GM23248 (cell line): ENCODE data around the gene SAG. TPM values are rescaled to one million over a fixed set of nuclear protein-coding genes. Genes with fewer than 3 reads are reported as not detected.
A peak's percentile ranks its signal among the peaks of the same experiment; 100 is the strongest.

ENCODE experiments used
- DNase-seq: peaks from one replicate; pipeline ENCODE4 v3.0.0-alpha.2; 2015
- H2AFZ ChIP-seq: fragments of 200-600 bp; sonication (generic); 2 replicates; pipeline ENCODE4 v1.6.1; 2016; ENCODE audit warnings: antibody characterized with exemption
- H3F3A ChIP-seq: fragments of 200-600 bp; sonication (generic); 2 replicates; pipeline ENCODE4 v1.6.1; 2016; ENCODE audit warnings: mild to moderate bottlenecking, antibody characterized with exemption, mixed run types; ENCODE audit not compliant: insufficient read depth
- H3K27ac ChIP-seq: fragments of 200-600 bp; sonication (generic); 2 replicates; pipeline ENCODE4 v1.5.1; 2016; ENCODE audit warnings: mild to moderate bottlenecking
- H3K27me3 ChIP-seq: fragments of 200-600 bp; sonication (generic); replicated peaks from 2 replicates; pipeline ENCODE4 v1.6.1; 2016; ENCODE audit warnings: mild to moderate bottlenecking; ENCODE audit not compliant: insufficient read depth
- H3K36me3 ChIP-seq: fragments of 200-600 bp; sonication (generic); 2 replicates; pipeline ENCODE4 v1.6.1; 2016; ENCODE audit warnings: low read depth, mild to moderate bottlenecking
- H3K4me1 ChIP-seq: fragments of 200-600 bp; sonication (generic); 2 replicates; pipeline ENCODE4 v1.6.1; 2016; ENCODE audit warnings: mild to moderate bottlenecking; ENCODE audit not compliant: insufficient read depth
- H3K4me2 ChIP-seq: fragments of 200-600 bp; sonication (generic); one replicate; pipeline ENCODE4 v1.6.1; 2016; ENCODE audit warnings: mild to moderate bottlenecking; ENCODE audit not compliant: unreplicated experiment
- H3K4me3 ChIP-seq: fragments of 200-600 bp; sonication (generic); 2 replicates; pipeline ENCODE4 v1.5.1; 2016; ENCODE audit warnings: mild to moderate bottlenecking
- H3K79me2 ChIP-seq: fragments of 200-600 bp; sonication (generic); 2 replicates; pipeline ENCODE4 v1.6.1; 2016; ENCODE audit warnings: mild to moderate bottlenecking; ENCODE audit not compliant: insufficient read depth
- H3K9ac ChIP-seq: fragments of 200-600 bp; sonication (generic); 2 replicates; pipeline ENCODE4 v1.6.1; 2016; ENCODE audit warnings: mild to moderate bottlenecking
- H3K9me2 ChIP-seq: fragments of 200-600 bp; sonication (generic); 2 replicates; pipeline ENCODE4 v1.6.1; 2016; ENCODE audit warnings: mixed run types, mild to moderate bottlenecking, moderate library complexity; ENCODE audit not compliant: insufficient read depth
- H3K9me3 ChIP-seq: fragments of 200-600 bp; sonication (generic); one replicate; pipeline ENCODE4 v1.6.1; 2017; ENCODE audit warnings: low read depth
- H4K20me1 ChIP-seq: fragments of 200-600 bp; sonication (generic); 2 replicates; pipeline ENCODE4 v1.6.0; 2016; ENCODE audit not compliant: insufficient read depth
- EZH2 ChIP-seq: fragments of 200-600 bp; sonication (generic); IDR thresholded peaks from 2 replicates; pipeline ENCODE4 v1.6.1; 2018; ENCODE audit warnings: antibody characterized with exemption, mild to moderate bottlenecking; ENCODE audit not compliant: insufficient read depth, poor library complexity, severe bottlenecking
- EZH2phosphoT487 ChIP-seq: fragments of 200-600 bp; sonication (generic); IDR thresholded peaks from 2 replicates; pipeline ENCODE4 v1.6.1; 2018; ENCODE audit warnings: antibody characterized with exemption, moderate library complexity, mild to moderate bottlenecking, low read depth; ENCODE audit not compliant: insufficient read depth
- WGBS, 2 experiments: methylation state at CpG; one replicate each; pipeline ENCODE4 v1.1.6; 2015 to 2017; ENCODE audit warnings: low lambda C conversion rate in 2 of 2, low coverage in 1 of 2; ENCODE audit errors: missing lambda C conversion rate in 2 of 2; 5-methylcytosine and 5-hydroxymethylcytosine counted together
- in situ Hi-C: fragments of 300-500 bp; cut with MboI; formaldehyde crosslinking; loops from 2 replicates; pipeline ENCODE4 v1.15.0; 2020
- polyA plus RNA-seq: library from polyadenylated mRNA; unstranded; fragments of >200 nt; fragmentation: Nextera tagmentation; extraction: Ambion mirVana; gene quantifications from 2 replicates; pipeline ENCODE4 v1.2.1, GENCODE V29; 2016
- total RNA-seq: library from RNA; depleted of rRNA; stranded (reverse); fragments of >200 nt; shearing (Covaris generic); gene quantifications from 2 replicates; pipeline ENCODE4 v1.2.3, GENCODE V29; 2014

The SAG gene
- total and polyA plus RNA-seq, 2 experiments from 2014 or later: not detected

DNA sequence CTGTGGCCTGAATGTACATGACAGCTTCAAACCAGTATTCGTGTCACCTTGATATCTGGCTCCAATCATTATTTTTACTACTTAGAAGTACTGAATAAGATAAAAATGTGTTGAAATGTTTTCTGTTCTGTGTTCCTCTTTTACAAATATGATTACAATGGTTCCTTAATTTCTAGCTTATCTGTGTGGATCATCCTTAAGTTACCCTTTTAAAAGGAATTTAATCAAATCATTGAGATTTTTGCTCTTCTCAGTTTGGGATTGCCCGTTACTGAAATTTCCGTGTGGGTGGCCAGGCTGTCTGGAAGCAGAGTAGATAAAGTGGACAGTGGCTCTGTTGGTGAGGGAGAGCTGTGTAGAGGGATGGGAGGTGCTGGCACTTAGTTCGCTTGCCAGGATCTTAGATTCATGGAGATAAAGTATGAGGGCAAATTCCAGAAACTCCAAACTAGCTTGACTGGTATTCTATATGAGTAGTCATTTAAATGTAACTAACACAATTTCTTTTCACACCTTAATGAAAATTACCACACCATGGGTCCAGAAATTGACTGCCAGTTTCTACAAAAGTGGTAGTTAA, 27.4 kb upstream of the SAG start:
- Histone ChIP-seq H3K27me3 (no peaks in the 10 kb centered on the region), H3K9me3 (no peaks in the 10 kb centered on the region), H3K4me1 (no peaks in the 10 kb centered on the region), H3K4me2 (no peak overlapping the region), H3K9me2 (no peaks in the 10 kb centered on the region), H2AFZ (no peak overlapping the region), H3K4me3 (no peak overlapping the region), H3K9ac (no peak overlapping the region), H3K36me3 (peaks cover 74% of the 10 kb centered on the region), H3K27ac (no peak overlapping the region), H4K20me1 (no peaks in the 10 kb centered on the region), H3F3A (no peaks in the 10 kb centered on the region), H3K79me2 (no peaks in the 10 kb centered on the region)
- no peak for TF ChIP-seq EZH2
- TF ChIP-seq EZH2phosphoT487: no peak
- DNase-seq: no peak
- WGBS, 2 experiments: 95 to 98% methylated on average over 4 of the region's 4 CpGs
- in situ Hi-C loops: no loop called here

DNA sequence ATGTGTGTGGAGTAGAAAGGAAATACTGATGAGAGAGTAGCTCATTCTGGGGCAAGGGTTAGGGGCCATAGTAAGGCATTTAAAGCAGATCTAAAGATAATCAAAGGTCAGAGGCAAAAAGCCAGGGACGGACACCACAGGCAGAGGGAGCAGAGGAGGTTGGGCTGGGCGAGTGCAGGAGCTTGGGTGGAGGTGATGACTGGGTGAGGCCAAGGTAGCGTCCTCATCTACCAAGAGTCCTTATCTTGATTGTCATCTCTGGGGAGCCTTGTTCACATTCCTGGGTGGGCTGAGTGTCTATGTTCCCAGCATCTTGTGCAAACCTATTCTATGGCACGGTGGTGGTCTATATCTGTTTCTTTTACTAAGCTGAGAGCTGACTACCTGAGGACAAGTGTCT, 26.1 kb upstream of the SAG start:
- Histone ChIP-seq H3K4me2 (no peak overlapping the region), H3F3A (no peaks in the 10 kb centered on the region), H3K9ac (no peak overlapping the region), H3K9me2 (no peaks in the 10 kb centered on the region), H3K9me3 (no peaks in the 10 kb centered on the region), H2AFZ (no peak overlapping the region), H3K36me3 (peaks cover 74% of the 10 kb centered on the region), H3K27ac (no peak overlapping the region), H3K4me3 (no peak overlapping the region), H4K20me1 (no peaks in the 10 kb centered on the region), H3K27me3 (no peaks in the 10 kb centered on the region), H3K79me2 (no peaks in the 10 kb centered on the region), H3K4me1 (no peaks in the 10 kb centered on the region)
- no peak for DNase-seq
- no peak for TF ChIP-seq EZH2
- TF ChIP-seq EZH2phosphoT487: no peak
- in situ Hi-C loops: no loop called here
- WGBS, 2 experiments: 97 to 100% methylated on average over 4 of the region's 4 CpGs

DNA sequence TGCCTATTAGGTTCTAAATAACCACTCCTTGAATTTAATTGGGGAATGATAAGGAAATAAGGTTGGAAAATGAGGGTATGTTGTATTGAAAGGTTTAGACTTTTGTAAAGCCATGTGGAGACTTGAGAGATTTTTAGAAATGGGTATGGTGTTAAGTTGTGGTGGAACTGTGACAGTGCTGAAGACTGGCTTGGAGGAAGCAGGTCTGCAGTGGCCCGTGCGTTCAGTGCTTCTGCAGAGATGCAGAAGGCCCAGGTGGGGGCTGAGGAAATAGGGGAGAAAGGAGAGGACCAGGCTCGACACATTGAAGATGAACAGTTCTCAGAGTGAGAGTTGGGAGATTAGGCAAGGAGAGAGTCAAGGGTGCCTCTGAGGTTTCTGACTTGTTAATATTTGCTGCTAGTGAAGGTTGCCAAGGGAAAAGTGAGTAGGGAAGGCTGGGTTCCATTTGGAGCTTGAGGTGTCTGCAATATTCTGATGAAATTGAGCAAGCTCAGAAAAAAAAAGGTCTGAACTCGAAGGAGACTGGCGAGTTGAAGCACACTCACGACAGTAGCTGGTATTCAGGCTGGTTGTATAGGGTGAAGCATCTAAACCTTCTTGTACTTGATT, 25.5 kb upstream of the SAG start:
- Histone ChIP-seq H3F3A (no peaks in the 10 kb centered on the region), H3K9ac (no peak overlapping the region), H3K4me2 (no peak overlapping the region), H4K20me1 (no peaks in the 10 kb centered on the region), H3K9me2 (no peaks in the 10 kb centered on the region), H3K4me3 (no peak overlapping the region), H3K36me3 (peaks cover 74% of the 10 kb centered on the region), H3K9me3 (no peaks in the 10 kb centered on the region), H3K79me2 (no peaks in the 10 kb centered on the region), H3K27ac (no peak overlapping the region), H3K4me1 (no peaks in the 10 kb centered on the region), H3K27me3 (no peaks in the 10 kb centered on the region), H2AFZ (no peak overlapping the region)
- 81 to 84% methylated on average over 6 of the region's 6 CpGs for WGBS, 2 experiments
- TF ChIP-seq EZH2phosphoT487: no peak
- TF ChIP-seq EZH2: no peak
- in situ Hi-C loops: no loop called here
- DNase-seq: no peak

DNA sequence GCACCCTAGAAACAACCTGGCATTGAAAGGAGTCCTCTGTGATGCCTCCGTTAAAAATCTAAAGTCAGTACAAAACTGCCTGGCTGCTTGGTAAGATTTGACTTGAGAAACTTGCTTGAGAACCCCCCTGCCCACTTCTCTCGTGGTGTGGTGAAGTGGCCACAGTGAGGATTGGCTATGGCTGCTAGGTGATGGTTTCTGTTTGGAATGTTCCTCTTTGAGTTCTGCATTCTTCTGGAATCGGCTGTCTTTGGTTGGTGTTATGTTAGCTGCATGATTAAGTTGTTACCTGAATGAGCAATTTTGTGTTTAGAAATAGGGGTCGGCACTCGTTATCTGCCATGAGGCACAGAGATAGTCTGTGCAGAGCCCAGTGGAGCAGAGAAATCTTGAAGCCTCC, 21.7 kb upstream of the SAG start:
- H4K20me1 ChIP-seq: no peaks in the 10 kb centered on the region
- peaks cover 55% of the 10 kb centered on the region for H3K36me3 ChIP-seq
- H3K4me2 ChIP-seq: no peak overlapping the region
- no peaks in the 10 kb centered on the region for H3F3A ChIP-seq
- no peaks in the 10 kb centered on the region for H3K9me2 ChIP-seq
- H3K9me3 ChIP-seq: no peaks in the 10 kb centered on the region
- DNase-seq: peak; percentile 11
- in situ Hi-C loops: no loop called here
- WGBS, 2 experiments: 78 to 81% methylated on average over 5 of the region's 5 CpGs
- no peak overlapping the region for H3K27ac ChIP-seq
- no peak overlapping the region for H2AFZ ChIP-seq
- H3K79me2 ChIP-seq: no peaks in the 10 kb centered on the region
- H3K4me1 ChIP-seq: no peaks in the 10 kb centered on the region
- H3K4me3 ChIP-seq: no peak overlapping the region
- no peak overlapping the region for H3K9ac ChIP-seq
- no peaks in the 10 kb centered on the region for H3K27me3 ChIP-seq
- TF ChIP-seq EZH2phosphoT487: no peak
